ENCODE data around the gene PPP1CB. TPM values are rescaled to one million over a fixed set of nuclear protein-coding genes. Genes with fewer than 3 reads are reported as not detected.

The PPP1CB gene
- polyA plus RNA-seq, 1 of the 3 experiments (the other 2 are of a cell fraction) = 24.7 TPM

DNA sequence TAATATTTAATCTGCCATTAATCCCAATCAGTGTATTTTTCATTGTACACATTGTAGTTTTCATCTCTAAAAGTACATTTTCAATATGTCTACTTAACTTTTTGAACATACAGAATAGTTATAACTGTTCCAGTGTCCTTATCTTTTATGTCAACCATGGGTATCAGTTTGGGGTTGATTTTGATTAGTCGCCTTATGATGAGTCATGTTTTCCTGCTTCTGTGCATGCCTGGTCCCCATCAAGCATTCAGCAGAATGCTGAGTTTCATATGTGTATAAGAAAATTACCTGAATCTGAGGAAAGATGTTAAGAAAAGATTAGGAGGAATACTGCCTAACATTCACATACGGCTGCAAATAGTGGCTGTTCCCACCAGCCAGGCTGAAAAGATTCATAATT lies 76.8 kb downstream of the PPP1CB start:
- H3K79me2 ChIP-seq (ENCODE audit: insufficient read depth) = no peaks in the 10 kb centered on the region
- no peaks in the 10 kb centered on the region for H4K20me1 ChIP-seq (ENCODE audit: insufficient read depth)
- no peak for DNase-seq
- 62% methylated on average over 2 of the region's 2 CpGs for WGBS (ENCODE audit: low lambda C conversion rate)
- TF ChIP-seq FOSL2 (IDR thresholded peaks at IDR 0.05; ENCODE audit: borderline replicate concordance, low read depth) (peak; percentile 51; the same call in 1 of the 2 replicates), TCF12 (IDR thresholded peaks at IDR 0.05) (peak; percentile 73), MEF2A (IDR thresholded peaks at IDR 0.05; ENCODE audit: borderline replicate concordance, low read depth) (no peak), PBX3 (IDR thresholded peaks at IDR 0.05) (0 out of 2 replicates have a peak, but pooled peaks have one; percentile 40), RXRA (IDR thresholded peaks at IDR 0.05; ENCODE audit: borderline replicate concordance, low read depth) (no peak), JUND (IDR thresholded peaks at IDR 0.05) (peak; percentile 30; the same call in 1 of the 2 replicates)
- ChIA-PET CTCF (interaction anchor here (0.9 kb wide), 2 partner anchors 261 to 268 kb away, joined by 3 read pairs; no protein-coding TSS in a partner anchor), POLR2A (no interaction called here)
- no peaks in the 10 kb centered on the region for H3K36me3 ChIP-seq (replicated peaks in 1 of 2; ENCODE audit: control insufficient read depth in 1 of 2, insufficient read depth in 2 of 2, low read length in 1 of 2)
- no peaks in the 10 kb centered on the region for H3K9me3 ChIP-seq
- H3K9ac ChIP-seq = no peak overlapping the region
- no peak overlapping the region for H3K4me3 ChIP-seq (ENCODE audit: low read depth in 2 of 2, low read length in 1 of 2)
- no peak overlapping the region for H3K4me2 ChIP-seq
- H3K4me1 ChIP-seq (ENCODE audit: control insufficient read depth in 1 of 2, insufficient read depth in 2 of 2, low read depth in 1 of 2, low read length in 1 of 2) = no peaks in the 10 kb centered on the region
- no peak overlapping the region for H3K27ac ChIP-seq (ENCODE audit: low read depth in 2 of 2, low read length in 1 of 2)
- no peak overlapping the region for H2AFZ ChIP-seq (ENCODE audit: low read depth)
- H3K9me2 ChIP-seq = no peaks in the 10 kb centered on the region
- no peaks in the 10 kb centered on the region for H3K27me3 ChIP-seq (ENCODE audit: insufficient read depth)
- H3F3A ChIP-seq (replicated peaks; ENCODE audit: insufficient read depth) = peaks cover 6% of the 10 kb centered on the region

DNA sequence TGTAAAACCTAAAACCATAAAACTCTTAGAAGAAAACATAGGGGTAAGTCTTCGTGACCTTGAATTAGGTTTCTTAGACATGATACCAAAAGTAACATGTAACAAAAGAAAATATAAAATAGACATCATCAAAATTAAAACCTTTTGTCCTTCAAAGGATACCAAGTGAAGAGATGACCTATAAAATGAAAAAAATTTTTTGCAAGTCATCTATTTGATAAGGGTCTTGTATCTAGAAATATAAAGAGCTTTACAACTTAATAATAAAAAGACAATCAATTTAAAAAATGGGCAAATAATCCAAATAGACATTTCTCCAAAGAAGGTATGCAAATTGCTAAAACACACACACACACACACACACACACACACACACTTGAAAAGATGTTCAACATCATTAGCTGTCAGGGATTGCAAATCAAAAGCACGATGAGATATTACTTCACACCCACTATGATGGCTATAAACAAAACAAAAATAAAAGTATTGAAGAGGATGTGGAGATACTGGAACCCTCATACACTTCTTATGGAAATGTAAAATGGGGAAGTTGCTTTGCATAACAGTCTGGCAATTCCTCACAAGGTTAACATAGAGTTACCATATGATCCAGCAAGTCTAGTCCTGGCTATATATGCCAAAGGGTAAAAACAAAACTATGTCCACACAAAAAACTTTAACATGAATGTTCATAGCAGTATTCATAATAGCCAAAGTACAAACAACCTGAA lies 82.3 kb downstream of the PPP1CB start:
- ChIA-PET CTCF (interaction anchor here (0.6 to 0.9 kb wide), 2 partner anchors 22 to 267 kb away, joined by 3 to 4 read pairs; no protein-coding TSS in a partner anchor), POLR2A (no interaction called here)
- no peak for DNase-seq
- TF ChIP-seq TEAD4 (IDR thresholded peaks at IDR 0.05; ENCODE audit: borderline replicate concordance, insufficient read depth) = no peak
- no peak for TF ChIP-seq IRF3 (IDR thresholded peaks at IDR 0.05; ENCODE audit: low read depth, low read length)
- no peak for TF ChIP-seq RFX5 (IDR thresholded peaks at IDR 0.05; ENCODE audit: low read length)
- TF ChIP-seq, protein P1, sequence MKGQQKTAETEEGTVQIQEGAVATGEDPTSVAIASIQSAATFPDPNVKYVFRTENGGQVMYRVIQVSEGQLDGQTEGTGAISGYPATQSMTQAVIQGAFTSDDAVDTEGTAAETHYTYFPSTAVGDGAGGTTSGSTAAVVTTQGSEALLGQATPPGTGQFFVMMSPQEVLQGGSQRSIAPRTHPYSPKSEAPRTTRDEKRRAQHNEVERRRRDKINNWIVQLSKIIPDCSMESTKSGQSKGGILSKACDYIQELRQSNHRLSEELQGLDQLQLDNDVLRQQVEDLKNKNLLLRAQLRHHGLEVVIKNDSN (IDR thresholded peaks at IDR 0.05; ENCODE audit: borderline replicate concordance, low read depth) = no peak
- TF ChIP-seq NFIC (IDR thresholded peaks at IDR 0.05; ENCODE audit: borderline replicate concordance) = no peak
- no peak for TF ChIP-seq USF2 (IDR thresholded peaks at IDR 0.05; ENCODE audit: borderline replicate concordance, low read depth, low read length)
- no peak for TF ChIP-seq TAF1 (IDR thresholded peaks at IDR 0.05; ENCODE audit: borderline replicate concordance, low read depth, low read length)
- TF ChIP-seq TCF12 (IDR thresholded peaks at IDR 0.05) = no peak
- TF ChIP-seq POLR2AphosphoS5 (IDR thresholded peaks at IDR 0.05; ENCODE audit: low read depth, low read length) = no peak
- no peak for TF ChIP-seq REST (IDR thresholded peaks at IDR 0.05; ENCODE audit: low read depth, low read length)
- TF ChIP-seq JUND (IDR thresholded peaks at IDR 0.05) = no peak
- no peak for TF ChIP-seq EP300 (IDR thresholded peaks at IDR 0.05; ENCODE audit: borderline replicate concordance in 1 of 2, low read depth in 1 of 2, low read length in 1 of 2)
- no peak for TF ChIP-seq SIN3A (IDR thresholded peaks at IDR 0.05; ENCODE audit: borderline replicate concordance, low read depth, low read length)
- Histone ChIP-seq H3K27me3 (ENCODE audit: insufficient read depth) (no peaks in the 10 kb centered on the region), H3K4me2 (no peak overlapping the region), H3F3A (replicated peaks; ENCODE audit: insufficient read depth) (peaks cover 2% of the 10 kb centered on the region), H3K9ac (no peak overlapping the region), H3K9me2 (no peaks in the 10 kb centered on the region), H4K20me1 (ENCODE audit: insufficient read depth) (no peaks in the 10 kb centered on the region), H3K9me3 (no peaks in the 10 kb centered on the region), H3K4me3 (ENCODE audit: low read depth in 2 of 2, low read length in 1 of 2) (no peak overlapping the region), H3K4me1 (ENCODE audit: control insufficient read depth in 1 of 2, insufficient read depth in 2 of 2, low read depth in 1 of 2, low read length in 1 of 2) (no peaks in the 10 kb centered on the region), H3K79me2 (ENCODE audit: insufficient read depth) (no peaks in the 10 kb centered on the region), H3K36me3 (replicated peaks in 1 of 2; ENCODE audit: control insufficient read depth in 1 of 2, insufficient read depth in 2 of 2, low read length in 1 of 2) (no peaks in the 10 kb centered on the region), H2AFZ (ENCODE audit: low read depth) (no peak overlapping the region), H3K27ac (ENCODE audit: low read depth in 2 of 2, low read length in 1 of 2) (no peak overlapping the region)
- 79% methylated on average over 2 of the region's 2 CpGs for WGBS (ENCODE audit: low lambda C conversion rate)

All from SK-N-SH (cell line).